ENCODE measurements around the gene TMEM63A.

DNA sequence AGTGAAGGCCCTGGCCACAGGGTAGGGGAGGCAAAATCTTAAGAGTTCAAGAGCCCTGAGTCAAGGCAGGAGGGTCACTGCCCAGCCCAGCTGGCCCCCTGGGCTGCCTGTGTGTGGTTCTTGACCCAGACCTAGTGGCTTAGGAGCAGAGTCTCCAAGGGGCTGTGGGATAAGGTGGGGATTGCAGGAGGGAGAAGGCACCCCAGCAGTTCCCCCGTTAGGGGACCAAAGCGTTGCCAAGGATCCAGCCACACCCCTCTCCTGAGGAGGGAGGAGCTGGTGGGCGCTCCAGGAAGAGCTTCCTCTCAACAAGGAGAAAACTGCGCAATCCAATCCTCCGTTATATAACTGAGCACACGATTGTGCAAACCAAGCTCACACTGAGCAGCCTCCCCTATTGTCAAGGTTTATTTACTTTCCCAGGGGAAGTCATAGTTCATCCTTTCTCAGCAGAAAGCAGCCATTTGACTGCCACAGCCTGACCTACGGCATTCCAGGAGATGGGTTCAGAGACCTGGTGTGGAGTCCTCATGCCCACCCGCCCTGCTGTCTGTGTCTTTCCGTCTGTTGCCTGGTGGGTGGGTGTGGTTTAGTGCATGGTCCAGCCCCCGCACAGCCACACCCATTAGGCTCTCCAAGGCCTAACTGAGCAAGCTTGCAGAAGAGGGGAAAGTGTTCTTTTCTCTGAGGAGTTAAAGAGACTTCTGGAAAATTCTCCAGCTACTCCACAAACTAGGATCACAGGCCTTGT lies 68.8 kb downstream of the TMEM63A start:
- TF ChIP-seq, protein P1, sequence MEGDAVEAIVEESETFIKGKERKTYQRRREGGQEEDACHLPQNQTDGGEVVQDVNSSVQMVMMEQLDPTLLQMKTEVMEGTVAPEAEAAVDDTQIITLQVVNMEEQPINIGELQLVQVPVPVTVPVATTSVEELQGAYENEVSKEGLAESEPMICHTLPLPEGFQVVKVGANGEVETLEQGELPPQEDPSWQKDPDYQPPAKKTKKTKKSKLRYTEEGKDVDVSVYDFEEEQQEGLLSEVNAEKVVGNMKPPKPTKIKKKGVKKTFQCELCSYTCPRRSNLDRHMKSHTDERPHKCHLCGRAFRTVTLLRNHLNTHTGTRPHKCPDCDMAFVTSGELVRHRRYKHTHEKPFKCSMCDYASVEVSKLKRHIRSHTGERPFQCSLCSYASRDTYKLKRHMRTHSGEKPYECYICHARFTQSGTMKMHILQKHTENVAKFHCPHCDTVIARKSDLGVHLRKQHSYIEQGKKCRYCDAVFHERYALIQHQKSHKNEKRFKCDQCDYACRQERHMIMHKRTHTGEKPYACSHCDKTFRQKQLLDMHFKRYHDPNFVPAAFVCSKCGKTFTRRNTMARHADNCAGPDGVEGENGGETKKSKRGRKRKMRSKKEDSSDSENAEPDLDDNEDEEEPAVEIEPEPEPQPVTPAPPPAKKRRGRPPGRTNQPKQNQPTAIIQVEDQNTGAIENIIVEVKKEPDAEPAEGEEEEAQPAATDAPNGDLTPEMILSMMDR (conservative IDR thresholded peaks at IDR 0.05; ENCODE audit: low read depth, low read length) = no peak
- no peak for TF ChIP-seq EZH2phosphoT487 (IDR thresholded peaks at IDR 0.05; ENCODE audit: borderline replicate concordance, low read length)
